Hippocampal formation (tissue), 2 donors: ENCODE results near the gene COX8A.
"Not testable (repeated sequence)": the region's sequence is repeated elsewhere in the genome, so short reads cannot be mapped to it uniquely, and the experiment has no call there.

Source experiments
- DNase-seq, 2 donors: peaks; one replicate each; lab custom pipeline; 2025; lab: John Stamatoyannopoulos, UW

Gene COX8A

DNA sequence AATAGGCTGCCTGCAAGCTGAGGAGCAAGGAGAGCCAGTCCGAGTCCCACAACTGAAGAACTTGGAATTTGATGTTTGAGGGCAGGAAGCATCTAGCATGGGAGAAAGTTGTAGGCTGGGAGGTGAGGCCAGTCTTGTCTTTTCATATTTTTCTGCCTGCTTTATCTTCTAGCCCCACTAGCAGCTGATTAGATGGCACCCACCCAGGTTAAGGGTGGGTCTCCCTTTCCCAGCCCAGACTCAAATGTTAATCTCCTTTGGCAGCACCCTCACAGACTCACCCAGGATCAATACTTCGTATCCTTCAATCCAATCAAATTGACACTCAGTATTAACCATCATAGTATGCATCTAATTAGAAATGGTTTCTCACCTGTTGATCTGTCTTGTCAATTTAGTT is 5.0 kb upstream of the COX8A start:
- DNase-seq: no peak

DNA sequence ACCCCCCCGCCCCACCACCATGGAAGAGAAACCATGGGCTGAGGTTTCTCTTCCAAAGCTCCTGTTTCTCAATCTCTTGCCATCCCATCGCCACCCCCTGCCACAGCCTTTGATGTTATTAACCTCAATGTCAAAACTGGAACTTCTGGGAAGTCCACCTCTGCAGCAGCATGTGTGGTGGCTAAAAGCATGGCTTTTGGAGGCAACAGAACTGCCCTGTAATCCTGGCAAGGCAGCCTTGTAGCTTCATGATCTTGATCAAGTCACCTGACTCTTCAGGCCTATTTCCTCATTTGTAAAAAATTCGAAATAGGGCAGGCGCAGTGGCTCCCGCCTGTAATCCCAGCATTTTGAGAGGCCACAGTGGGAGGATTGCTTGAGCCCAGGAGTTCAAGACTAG is 3.5 kb upstream of the COX8A start:
- no peak for DNase-seq

- DNase-seq: not testable (repeated sequence)
Observed at GRCh38 chr11:63973912-63974258, 535 bp upstream of the COX8A start.

DNA sequence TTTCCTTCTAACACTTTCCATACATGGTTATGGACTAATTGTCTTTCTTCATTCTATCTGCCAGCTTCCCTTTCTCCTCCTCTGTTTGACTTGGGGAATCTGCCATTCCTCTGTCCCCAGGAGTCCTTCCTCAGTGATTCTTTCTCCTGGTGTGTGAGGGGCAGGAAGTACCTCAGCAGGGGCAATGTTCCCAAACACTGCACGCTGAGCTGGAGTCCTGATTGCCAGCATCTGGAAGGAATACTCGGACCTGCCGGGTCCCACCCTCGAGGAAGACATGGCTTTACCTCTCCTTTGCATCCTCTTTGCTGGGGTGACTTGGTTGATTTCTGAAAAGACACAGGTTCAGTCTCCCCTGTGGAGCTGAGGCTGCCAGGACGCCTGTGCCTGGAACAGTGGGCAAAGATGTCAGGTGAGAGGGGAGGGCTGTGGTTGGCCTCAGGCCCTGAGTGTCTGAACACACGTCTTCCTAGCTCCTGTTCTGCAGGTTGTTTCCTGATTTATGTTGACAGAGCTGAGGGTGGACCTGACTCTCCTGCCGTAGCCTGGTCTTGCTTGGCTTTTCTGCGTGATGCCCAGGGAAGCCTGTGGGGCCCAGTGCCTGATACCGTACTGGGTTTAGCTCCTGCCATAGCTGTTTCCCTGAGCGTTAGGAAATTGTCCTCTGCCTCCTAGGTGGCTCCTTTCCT is 4.3 kb downstream of the COX8A start:
- no peak for DNase-seq

DNA sequence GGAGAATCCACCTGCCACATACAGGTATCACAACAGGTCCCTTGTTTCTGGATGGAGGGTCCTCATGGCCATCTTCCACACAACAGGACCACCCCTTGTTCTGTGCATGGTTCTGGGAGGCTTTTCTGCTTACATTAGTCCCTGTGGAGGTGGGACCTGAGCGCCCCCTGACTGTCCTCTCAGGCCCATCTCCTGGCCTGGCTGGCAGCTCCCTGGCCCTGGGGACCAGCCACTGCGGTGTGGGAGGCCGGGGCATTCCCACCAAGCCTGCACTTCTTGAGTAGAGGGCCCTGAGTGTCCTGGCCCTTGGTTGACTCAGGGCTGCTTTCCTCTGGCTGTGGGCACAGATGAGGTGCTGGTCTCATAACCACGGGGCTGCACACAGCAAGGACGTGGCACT is 5.0 kb downstream of the COX8A start:
- no peak for DNase-seq

GRCh38 chr11:63985812-63986155 is 11.4 kb downstream of the COX8A start:
- DNase-seq: peak in 1 of 2 donors; percentile 42

DNA sequence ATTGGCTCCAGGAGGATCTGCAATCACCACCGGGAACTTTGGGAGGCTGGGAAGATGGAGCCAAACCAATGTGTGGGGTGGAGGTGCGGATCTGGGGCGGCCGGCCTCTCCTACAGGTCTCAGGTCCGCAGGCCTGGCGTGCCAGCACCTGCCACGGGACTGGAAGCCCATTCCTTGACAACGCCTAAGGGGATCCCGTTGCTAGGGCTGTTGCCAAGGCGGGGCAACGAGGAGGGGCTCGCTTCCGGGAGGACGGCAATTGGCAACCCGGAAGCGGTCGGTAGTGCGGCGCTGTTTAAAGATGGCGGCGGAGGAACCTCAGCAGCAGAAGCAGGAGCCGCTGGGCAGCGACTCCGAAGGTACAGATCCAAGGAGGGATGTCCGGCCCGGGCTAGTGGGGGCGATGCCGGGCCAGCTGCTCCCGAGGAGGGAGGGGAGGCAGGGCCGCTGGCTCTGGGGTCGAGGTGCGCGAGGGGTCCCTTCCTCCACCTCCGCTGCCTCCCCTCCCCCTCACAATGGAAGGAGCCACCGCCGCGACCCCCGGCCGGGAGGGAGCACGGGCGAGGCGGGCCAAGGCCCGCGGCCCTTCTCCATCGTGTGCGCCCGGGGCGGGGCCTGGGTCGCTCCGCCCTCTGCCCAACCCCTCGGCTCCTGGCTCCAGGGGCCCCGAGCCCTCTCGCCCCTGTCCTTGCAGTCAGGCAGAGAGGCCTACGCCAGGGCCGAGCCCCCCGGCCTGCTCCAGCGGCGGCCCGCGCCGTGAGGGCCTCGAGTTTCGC is 11.9 kb downstream of the COX8A start, which contains the start of gene OTUB1:
OTUB1 (plus strand) TSS at position 283 of the 776 bp plus-strand sequence; CDS start at position 302, 19 bp downstream.
- peak; percentile 79 to 81 for DNase-seq

DNA sequence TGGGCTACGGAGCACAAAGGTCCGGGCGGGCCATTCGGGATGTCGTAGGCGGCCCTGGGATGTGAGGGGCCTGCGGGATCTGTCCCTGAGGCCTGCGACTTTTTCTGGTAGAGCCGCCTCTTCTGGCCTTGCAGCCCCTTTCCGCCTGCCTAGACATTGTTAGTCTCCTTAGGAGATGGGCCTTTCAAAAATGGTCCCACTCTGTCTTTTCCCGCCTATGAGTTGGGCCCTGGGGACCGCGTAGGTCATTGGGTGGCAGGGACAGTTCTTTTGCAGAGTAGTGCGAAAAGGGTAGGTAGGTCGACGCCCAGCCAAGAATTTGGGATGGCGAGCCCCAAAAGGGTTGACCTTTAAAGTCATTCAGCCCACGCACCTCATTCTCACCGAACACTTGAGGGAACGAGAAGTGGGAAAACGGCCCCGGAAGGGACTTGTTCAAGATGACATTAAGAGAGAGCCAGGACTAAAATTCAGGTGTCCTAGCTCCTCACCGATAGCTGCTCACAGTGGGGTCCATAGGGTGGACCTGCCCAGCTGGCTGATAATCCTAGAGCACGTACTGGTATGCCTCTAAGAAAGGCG is 12.6 kb downstream of the COX8A start:
- DNase-seq: no peak

DNA sequence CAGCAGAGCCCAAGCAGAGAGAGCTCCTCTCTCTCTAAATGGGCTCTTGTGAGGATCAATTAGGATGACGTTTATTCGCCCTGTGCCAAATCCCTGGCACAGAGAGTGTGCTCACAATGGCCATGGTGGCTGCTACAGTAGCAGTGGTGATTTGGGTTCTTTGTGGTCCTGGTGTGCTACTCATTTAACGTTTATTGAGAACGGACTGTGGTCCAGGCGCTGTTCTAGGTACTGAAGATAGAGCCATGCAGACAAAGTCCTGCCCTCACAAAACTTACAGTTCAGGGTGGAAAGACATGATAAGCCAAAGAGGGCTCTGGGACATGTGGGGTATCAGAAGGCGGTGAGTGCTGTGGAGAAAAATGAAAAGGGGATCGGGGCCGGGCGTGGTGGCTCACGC is 17.1 kb downstream of the COX8A start:
- no peak for DNase-seq

DNA sequence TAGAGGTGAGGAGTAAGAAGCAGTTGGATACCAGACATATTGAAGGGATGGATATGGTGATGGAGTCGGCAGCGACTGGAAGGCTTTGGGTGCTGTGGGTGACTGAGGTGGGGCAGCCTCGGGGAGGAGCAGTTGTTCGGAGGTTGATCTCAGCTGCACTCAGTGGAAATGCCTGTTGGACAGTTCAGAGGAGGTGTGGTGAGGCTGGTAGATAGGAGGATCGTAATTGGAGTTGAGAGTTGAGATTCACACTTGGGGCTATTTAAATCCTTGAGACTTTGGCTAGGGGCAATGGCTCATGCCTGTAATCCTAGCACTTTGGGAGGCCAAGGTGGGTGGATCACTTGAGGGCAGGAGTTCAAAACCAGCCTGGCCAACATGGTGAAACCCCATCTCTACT is 18.7 kb downstream of the COX8A start:
- DNase-seq: no peak

DNA sequence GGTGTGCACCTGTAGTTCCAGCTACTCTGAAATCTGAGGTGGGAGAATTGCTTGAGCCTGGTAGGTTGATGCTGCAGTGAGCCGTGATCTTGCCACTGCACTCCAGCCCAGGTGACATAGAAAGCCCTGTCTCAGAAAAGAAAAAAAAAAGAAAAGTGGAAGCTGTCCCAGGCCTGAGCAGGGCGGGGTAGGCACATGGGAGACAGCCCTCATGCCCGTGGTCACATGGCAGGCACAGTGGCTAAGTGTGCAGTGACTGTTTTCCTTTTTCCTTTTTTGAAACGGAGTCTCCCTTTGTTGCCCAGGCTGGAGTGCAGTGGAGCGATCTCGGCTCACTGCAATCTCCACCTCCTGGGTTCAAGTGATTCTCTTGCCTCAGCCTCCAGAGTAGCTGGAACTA is 19.6 kb downstream of the COX8A start:
- no peak for DNase-seq

DNA sequence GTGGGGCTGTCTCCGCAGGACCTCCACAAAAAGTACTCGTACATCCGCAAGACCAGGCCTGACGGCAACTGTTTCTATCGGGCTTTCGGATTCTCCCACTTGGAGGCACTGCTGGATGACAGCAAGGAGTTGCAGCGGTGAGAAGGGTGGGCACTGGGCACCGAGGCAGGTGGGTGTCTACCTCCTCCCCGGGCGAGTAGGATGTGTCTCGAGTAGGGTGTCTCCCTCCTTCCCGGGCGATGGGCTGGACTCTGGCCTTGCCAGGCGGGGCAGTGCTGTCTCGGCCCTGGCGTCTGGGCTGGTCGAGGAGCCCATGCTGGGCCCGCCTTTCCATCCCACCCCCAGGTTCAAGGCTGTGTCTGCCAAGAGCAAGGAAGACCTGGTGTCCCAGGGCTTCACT is 22.1 kb downstream of the COX8A start:
- no peak for DNase-seq

DNA sequence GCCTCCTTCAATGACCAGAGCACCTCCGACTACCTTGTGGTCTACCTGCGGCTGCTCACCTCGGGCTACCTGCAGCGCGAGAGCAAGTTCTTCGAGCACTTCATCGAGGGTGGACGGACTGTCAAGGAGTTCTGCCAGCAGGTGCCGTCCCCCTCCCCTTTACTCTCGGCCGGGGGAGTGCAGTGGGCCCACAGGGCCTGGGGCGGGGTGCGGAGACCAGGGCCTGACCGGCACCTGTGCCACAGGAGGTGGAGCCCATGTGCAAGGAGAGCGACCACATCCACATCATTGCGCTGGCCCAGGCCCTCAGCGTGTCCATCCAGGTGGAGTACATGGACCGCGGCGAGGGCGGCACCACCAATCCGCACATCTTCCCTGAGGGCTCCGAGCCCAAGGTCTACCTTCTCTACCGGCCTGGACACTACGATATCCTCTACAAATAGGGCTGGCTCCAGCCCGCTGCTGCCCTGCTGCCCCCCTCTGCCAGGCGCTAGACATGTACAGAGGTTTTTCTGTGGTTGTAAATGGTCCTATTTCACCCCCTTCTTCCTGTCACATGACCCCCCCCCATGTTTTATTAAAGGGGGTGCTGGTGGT is 22.8 kb downstream of the COX8A start:
- no peak for DNase-seq

GRCh38 chr11:63997801-63998337 is 23.4 kb downstream of the COX8A start:
- DNase-seq: no peak

DNA sequence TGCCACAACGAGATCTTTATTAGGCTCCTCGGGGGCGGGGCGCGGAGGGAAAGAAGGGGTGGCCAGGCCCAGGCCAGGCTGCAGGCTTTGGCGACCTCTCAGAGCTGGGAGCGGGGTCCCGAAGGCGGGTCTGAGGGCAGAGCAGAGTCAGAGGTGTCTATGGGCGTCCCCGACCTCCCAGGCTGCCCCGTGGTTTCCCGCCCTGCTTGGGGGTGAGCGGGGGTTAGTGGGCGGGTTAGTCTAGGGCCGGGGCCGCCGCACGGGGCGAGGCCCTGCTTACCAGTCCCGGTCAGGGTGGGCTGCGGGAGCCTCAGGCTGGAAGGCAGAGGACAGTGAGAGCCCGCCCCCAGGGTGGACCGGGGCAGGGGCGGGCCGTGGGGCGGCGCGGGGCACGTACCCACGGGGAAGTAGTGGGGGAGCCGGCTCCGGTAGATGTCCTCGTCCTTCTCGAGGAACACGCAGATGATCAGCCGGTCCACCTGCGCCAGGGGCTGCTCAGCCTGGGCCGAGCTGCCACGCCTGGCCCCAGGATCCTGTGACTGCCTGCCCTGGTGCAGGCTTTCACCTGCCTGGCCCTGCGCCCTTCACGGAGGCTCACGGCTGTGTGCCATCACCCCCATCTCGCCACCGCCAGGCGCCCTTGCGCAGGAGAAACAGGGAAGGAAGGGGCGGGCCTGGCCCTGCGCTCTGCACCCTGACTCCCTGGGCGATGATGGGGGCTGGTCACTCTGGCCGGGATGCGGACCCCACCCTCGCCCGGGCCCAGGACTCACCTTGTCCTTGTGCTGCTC is 24.3 kb downstream of the COX8A start:
- no peak for DNase-seq

DNA sequence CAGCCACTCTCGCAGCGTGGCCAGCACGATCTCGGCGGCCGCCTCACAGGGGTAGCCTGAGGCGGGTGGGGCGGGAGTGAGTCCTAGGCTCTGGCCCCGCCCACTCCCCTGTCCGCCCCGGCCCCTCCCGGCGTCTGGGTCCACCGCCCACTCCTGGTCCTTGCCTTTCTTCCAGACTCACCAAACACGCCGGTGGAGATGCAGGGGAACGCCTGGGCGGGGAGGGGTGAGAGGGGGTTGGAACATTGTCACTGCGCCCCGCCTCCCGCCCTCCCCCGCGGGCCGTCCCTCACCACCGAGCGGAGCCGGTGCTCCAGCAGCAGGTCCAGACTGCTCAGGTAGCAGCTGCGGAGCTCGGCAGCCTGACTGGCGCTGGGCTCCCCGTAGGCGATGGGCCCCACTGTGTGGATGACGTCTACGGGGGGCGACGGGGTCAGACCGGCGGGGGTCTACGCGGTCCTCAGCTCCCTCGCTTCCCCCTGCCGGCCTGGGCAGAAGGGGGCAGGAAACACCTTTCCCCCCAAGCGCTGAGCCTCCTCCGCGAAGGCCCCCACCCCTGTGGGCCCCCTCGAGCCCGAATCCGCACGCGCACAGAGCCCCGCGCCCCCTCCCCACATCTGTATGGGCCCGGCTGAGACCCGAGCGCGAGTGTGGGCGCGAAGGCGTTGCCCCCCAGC is 25.1 kb downstream of the COX8A start:
- no peak for DNase-seq

DNA sequence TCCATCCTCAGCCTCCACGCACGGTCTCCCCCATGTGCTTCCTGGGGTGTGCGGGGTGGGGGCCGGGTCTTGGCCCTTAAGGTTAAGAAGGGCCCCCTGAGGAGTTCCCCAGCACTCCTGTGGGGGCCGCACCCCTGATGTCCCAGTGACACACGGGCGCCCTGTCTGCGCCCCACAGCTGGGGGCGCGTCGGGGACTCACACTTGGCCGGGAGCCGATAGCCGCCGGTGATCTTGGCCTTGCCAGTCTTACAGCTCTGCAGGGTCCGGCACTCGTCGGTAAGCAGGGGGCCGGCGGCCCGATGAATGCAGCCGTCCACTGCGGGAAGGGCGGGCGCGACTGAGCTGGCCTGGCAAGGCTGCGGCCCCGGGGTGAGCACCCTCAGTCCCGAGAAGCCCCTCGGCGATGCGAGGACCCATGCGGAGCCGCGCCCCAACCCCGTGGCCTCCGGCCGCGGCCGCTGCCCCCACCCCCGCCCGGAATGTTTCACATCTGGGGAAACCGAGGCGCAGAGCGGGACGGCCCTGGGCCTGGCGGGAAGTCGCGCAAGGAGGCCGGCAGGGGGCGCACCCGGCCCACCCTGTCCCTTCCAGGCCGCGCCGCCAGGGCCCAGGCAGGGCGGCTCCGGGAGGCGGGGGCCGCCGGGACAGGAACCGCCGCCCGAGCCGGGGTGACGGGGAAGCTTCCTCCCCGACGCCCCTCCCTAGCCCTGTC is 25.8 kb downstream of the COX8A start:
- peak; percentile 44 to 60 for DNase-seq

GRCh38 chr11:64000740-64001483 is 26.5 kb downstream of the COX8A start:
- no peak for DNase-seq

DNA sequence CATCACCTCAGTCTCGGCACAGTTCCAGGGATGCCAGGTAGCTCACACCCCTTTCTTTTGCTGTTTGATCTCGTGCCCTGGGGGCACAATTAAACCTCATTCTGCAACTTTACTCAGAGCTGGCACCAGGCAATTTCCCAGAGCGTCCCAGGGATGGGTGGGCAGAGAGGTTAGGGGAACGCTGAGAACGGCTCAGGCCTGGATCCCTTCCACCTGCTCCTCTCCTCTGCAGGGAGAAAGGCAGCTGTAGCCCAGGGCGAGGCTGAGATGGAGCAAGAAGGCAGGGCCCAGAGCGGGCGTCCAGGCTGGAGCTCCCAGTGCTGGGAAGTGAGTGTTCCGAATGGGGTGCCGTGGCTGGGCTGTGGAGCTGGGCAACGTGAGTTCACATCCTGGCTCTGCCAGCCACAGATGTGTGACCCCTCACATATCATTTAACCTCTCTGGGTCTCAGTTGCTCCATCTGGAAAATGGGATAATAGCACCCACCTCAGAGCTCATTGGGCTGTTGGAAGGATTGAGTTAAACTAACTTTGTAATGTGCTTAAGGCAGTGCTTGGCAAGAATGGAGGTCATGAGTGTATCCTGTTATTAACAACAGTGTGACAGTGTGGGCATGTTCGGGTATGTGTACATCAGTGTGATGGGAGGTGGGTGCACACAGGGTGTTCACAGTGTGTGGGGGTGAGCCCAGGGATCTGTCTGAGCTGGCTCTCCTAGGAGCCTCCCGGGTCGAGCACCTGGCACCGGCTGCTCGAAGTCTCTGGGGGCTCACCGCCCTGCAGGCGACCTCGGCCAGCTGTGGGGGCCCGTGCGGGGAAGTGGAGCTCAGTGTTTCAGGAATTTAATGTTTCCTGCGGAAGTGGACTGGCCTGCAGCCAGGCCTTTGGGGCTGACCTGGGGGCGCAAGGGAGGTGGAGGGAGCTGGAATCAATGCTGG is 27.3 kb downstream of the COX8A start:
- DNase-seq: no peak
